HCT116 (cell line): Measurements from ENCODE around the gene NHERF2.

ENCODE experiments used
- CBX3 ChIP-seq: IDR thresholded peaks from 2 replicates; pipeline ENCODE4 v1.6.1; 2012; ENCODE audit warnings: low read depth
- CTCF ChIP-seq, 3 experiments: fragments of 200-600 bp in 1 of 3; sonication (generic) in 1 of 3; IDR thresholded peaks in 2 of 3; conservative IDR thresholded peaks in 1 of 3; 2 replicates each; pipeline ENCODE4 v1.5.1; 2012 to 2017; ENCODE audit warnings: low read depth in 2 of 3, low read length in 2 of 3, antibody characterized with exemption in 1 of 3, borderline replicate concordance in 1 of 3, control low read depth in 1 of 3, mild to moderate bottlenecking in 1 of 3, mixed read lengths in 1 of 3, mixed run types in 1 of 3, moderate library complexity in 1 of 3; ENCODE audit not compliant: insufficient read depth in 1 of 3
- EZH2phosphoT487 ChIP-seq: fragments of 200-600 bp; IDR thresholded peaks from 2 replicates; pipeline ENCODE4 v1.6.1; 2018; ENCODE audit warnings: antibody characterized with exemption, borderline replicate concordance
- POLR2A ChIP-seq: IDR thresholded peaks from 2 replicates; pipeline ENCODE4 v1.7.0; 2011; ENCODE audit warnings: borderline replicate concordance; ENCODE audit not compliant: insufficient read depth, insufficient read length; ENCODE audit errors: extremely low read depth
- POLR2AphosphoS5 ChIP-seq: IDR thresholded peaks from 2 replicates; pipeline ENCODE4 v1.6.1; 2011; ENCODE audit warnings: mild to moderate bottlenecking, low read depth, low read length, moderate library complexity
- RAD21 ChIP-seq: IDR thresholded peaks from 2 replicates; pipeline ENCODE4 v1.6.1; 2012; ENCODE audit warnings: low read depth, mild to moderate bottlenecking
- SP1 ChIP-seq: IDR thresholded peaks from 2 replicates; pipeline ENCODE4 v1.6.1; 2012; ENCODE audit warnings: low read depth

- TF ChIP-seq CBX3, result no peak
- TF ChIP-seq POLR2A, result no peak
- TF ChIP-seq CTCF (IDR thresholded peaks at IDR 0.05 in 2 of 3, conservative IDR thresholded peaks at IDR 0.05 in 1 of 3; ENCODE audit: borderline replicate concordance in 1 of 3, insufficient read depth in 1 of 3, low read depth in 2 of 3, low read length in 2 of 3), result no peak
- no peak for TF ChIP-seq EZH2phosphoT487
- no peak for TF ChIP-seq POLR2AphosphoS5
- TF ChIP-seq SP1, result no peak
- TF ChIP-seq RAD21, result no peak
These were observed 27.2 kb downstream of the NHERF2 start for GRCh38 chr16:2053897-2054296.
